ENCODE data around the gene PBX4.

- TF ChIP-seq TAF1 (IDR thresholded peaks at IDR 0.05; ENCODE audit: borderline replicate concordance, low read depth, low read length) (no peak), POLR2A (IDR thresholded peaks at IDR 0.05; ENCODE audit: low read depth, low read length) (no peak)
These were observed 12.5 kb downstream of the PBX4 start for GRCh38 chr19:19606021-19606420.
